Right atrium auricular region (tissue), 2 donors: Measurements from ENCODE around the gene MMP13. TPM values are rescaled to one million over a fixed set of nuclear protein-coding genes. Genes with fewer than 3 reads are reported as not detected.
"Not testable (repeated sequence)": the region's sequence is repeated elsewhere in the genome, so short reads cannot be mapped to it uniquely, and the experiment has no call there.

Source experiments
- DNase-seq: peaks from one replicate; pipeline ENCODE4 v3.0.0-alpha.2; 2019; ENCODE audit warnings: low spot score
- H3K27ac ChIP-seq, 2 donors: fragments of 200-600 bp; sonication (generic); 1 replicate in 1 of 2; 2 replicates in 1 of 2; pipeline ENCODE4 v1.5.1; 2016 to 2019
- H3K27me3 ChIP-seq, 2 donors: fragments of 200-600 bp; sonication (generic); one replicate each; pipeline versions ENCODE4 v1.5.1 to v1.6.0; 2017 to 2019
- H3K36me3 ChIP-seq: fragments of 200-600 bp; sonication (generic); one replicate; pipeline ENCODE4 v1.5.1; 2016
- H3K4me1 ChIP-seq, 2 donors: fragments of 200-600 bp; sonication (generic); one replicate each; pipeline versions ENCODE4 v1.5.1 to v1.6.0; 2017 to 2019
- H3K4me3 ChIP-seq, 2 donors: fragments of 200-600 bp; sonication (generic); 1 replicate in 1 of 2; 2 replicates in 1 of 2; pipeline ENCODE4 v1.5.1; 2017 to 2019; ENCODE audit warnings: mild to moderate bottlenecking in 1 of 2, moderate library complexity in 1 of 2
- H3K9me3 ChIP-seq, 2 donors: fragments of 200-600 bp; sonication (generic); one replicate each; pipeline ENCODE4 v1.5.1; 2019
- CTCF ChIP-seq, 2 donors: fragments of 200-600 bp; sonication (generic); IDR thresholded peaks; one replicate each; pipeline ENCODE4 v1.5.1; 2019; ENCODE audit warnings: antibody characterized with exemption in 2 of 2
- total RNA-seq, 2 donors: library from RNA; depleted of rRNA; stranded (reverse); fragments of >200 nt; gene quantifications; one replicate each; pipeline ENCODE4 v1.1.0, GENCODE V29; 2016

Gene MMP13
- total RNA-seq, 2 donors from 2014 or later = not detected

DNA sequence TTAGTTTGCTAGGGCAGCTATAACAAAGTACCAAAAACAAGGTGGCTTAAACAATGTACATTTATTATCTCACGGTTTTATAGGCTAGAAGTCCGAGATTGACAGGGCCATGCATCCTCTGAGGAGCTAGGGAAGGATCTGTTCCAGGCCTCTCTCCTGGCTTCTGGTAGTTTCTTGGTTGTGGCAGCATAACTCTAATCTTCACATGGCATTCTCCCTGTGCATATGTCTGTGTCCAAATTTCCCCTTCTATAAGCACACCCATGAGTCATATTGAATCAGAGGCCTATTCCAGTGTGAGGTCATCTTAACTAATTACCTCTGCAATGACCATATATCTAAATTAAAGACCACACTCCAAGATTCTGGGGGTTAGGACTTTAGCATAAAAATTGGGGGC, 31.3 kb upstream of the MMP13 start:
- no peak for DNase-seq
- H3K27ac ChIP-seq = no peak overlapping the region
- no peaks in the 10 kb centered on the region for H3K27me3 ChIP-seq
- H3K9me3 ChIP-seq = no peaks in the 10 kb centered on the region
- H3K4me1 ChIP-seq = no peaks in the 10 kb centered on the region
- no peak for TF ChIP-seq CTCF (IDR thresholded peaks at IDR 0.05)
- H3K36me3 ChIP-seq = no peaks in the 10 kb centered on the region
- no peak overlapping the region for H3K4me3 ChIP-seq

DNA sequence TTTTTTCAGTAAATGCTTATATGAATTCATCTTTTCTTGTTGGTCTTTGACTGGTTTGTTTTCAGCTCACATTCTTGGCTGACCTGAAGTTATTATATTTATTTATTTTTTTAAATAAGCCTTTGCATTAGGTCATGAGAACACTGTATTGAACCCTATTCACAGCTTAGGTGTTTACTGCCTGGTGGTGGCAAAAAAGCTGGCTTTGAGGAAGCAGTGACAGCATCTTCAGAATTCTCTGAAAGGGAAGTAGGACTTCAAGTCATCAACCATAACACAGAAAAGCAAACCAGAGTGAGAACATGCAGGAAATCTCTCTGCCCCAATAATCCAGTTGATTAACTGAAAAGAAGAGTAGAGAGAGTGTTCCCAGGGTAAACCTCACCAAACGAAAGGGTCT, 30.3 kb upstream of the MMP13 start:
- H3K36me3 ChIP-seq = no peaks in the 10 kb centered on the region
- H3K27ac ChIP-seq = no peak overlapping the region
- no peaks in the 10 kb centered on the region for H3K4me1 ChIP-seq
- H3K4me3 ChIP-seq = no peak overlapping the region
- no peak for DNase-seq
- H3K9me3 ChIP-seq = no peaks in the 10 kb centered on the region
- TF ChIP-seq CTCF (IDR thresholded peaks at IDR 0.05) = no peak
- H3K27me3 ChIP-seq = no peaks in the 10 kb centered on the region

DNA sequence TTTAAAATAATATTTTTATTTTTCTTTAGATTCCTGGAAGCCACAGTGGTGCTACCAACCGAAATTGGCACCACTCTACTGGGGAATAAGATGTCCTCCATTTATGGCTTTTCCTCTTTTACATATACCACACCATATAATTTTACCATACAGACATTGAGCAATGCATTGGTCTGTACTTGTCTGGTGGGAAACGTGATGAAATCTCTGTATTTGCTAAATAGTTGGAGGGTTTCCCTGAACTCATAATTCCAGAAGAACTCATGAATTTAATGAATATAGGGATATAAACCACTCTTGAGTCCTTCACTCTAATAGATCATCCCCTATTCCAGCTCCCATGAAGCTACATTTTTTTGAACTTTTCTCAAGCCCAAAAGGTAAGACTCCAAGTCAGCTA, 28.0 kb upstream of the MMP13 start:
- no peak for TF ChIP-seq CTCF (IDR thresholded peaks at IDR 0.05)

GRCh38 chr11:102981324-102981910, 25.9 kb upstream of the MMP13 start:
- no peak overlapping the region for H3K27ac ChIP-seq
- H3K9me3 ChIP-seq = peaks cover 0 to 4% of the 10 kb centered on the region in 2 donors
- no peaks in the 10 kb centered on the region for H3K27me3 ChIP-seq
- no peaks in the 10 kb centered on the region for H3K4me1 ChIP-seq
- TF ChIP-seq CTCF (IDR thresholded peaks at IDR 0.05) = no peak
- no peak for DNase-seq
- H3K36me3 ChIP-seq = no peaks in the 10 kb centered on the region
- no peak overlapping the region for H3K4me3 ChIP-seq

More for the DNA sequence above, 28.0 kb upstream of the MMP13 start:
- Histone ChIP-seq H3K4me1 (no peaks in the 10 kb centered on the region), H3K27me3 (no peaks in the 10 kb centered on the region), H3K4me3 (no peak overlapping the region), H3K27ac (no peak overlapping the region), H3K36me3 (no peaks in the 10 kb centered on the region), H3K9me3 (peaks cover 0 to 4% of the 10 kb centered on the region in 2 donors)
- no peak for DNase-seq

GRCh38 chr11:102974552-102975280, 19.2 kb upstream of the MMP13 start:
- no peak for DNase-seq
- TF ChIP-seq CTCF (IDR thresholded peaks at IDR 0.05) = no peak
- Histone ChIP-seq H3K27ac (no peak overlapping the region), H3K4me3 (no peak overlapping the region), H3K9me3 (no peaks in the 10 kb centered on the region), H3K4me1 (no peaks in the 10 kb centered on the region), H3K36me3 (no peaks in the 10 kb centered on the region), H3K27me3 (no peaks in the 10 kb centered on the region)

GRCh38 chr11:102973698-102974097, 18.2 kb upstream of the MMP13 start:
- not testable (repeated sequence) for H3K27me3 ChIP-seq, H3K4me1 ChIP-seq, DNase-seq, H3K36me3 ChIP-seq, H3K27ac ChIP-seq, H3K4me3 ChIP-seq, H3K9me3 ChIP-seq
